ENCODE results near the gene GBGT1.
"Not testable (repeated sequence)": the region's sequence is repeated elsewhere in the genome, so short reads cannot be mapped to it uniquely, and the experiment has no call there.

GBGT1 gene

DNA sequence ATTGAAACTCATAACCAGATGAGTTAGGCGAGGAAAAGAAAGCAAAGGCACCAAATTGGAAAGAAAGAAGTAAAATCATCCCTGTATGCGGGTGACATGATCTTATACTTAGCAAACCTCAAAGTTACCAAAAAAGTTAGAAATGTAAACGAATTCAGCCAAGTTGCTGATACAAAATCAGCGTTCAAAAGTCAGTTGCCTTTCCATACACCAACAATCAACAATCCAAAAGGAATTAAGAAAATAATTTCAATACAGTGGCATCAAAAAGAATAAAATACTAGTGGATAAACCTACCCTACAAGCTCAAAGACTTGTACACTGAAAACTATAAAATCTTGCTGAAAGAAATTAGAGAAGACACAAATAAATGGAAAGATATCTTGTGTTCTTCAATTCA lies 30.9 kb upstream of the GBGT1 start:
- no peak for DNase-seq

DNA sequence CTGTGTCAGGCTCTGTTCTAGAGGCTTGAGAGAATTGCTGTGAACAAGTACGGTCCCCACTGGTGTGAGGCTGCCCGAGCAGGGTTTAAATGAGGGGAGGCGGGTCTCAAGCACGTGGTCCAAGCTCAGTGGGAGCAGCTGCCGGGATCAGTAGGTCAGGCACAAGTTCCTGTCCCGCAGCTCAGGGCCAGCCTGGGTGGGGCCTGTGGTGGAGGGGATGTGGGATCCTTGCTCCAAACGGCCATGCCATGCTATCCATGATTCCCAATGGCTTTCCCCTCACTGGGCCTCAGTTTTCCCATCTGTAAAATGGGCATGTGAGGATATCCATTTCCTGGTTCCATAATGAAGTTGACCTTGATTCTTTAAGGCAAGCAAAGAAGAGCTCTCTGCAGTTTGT lies 28.3 kb upstream of the GBGT1 start:
- no peak for DNase-seq

DNA sequence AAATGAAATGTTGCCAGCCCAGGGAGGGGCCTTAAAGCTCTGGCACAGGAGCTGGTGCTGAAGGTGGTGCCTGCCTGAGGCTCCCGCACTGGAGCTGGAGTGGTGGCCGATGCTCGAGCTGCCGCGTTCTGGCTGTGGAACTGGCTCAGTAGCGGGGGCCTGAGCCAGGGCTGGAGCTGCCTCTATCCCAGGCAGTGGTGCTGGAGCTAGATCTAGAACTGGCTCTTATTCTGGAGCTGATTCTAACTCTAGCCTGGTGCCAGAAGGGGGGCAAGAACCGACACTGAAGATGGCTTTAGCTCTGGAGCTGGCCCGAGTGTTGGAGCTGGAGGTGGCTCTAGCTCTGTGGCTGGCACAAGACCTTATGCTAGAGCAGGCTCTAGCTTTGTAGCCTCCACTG lies 26.1 kb upstream of the GBGT1 start:
- DNase-seq = no peak

- DNase-seq = no peak
Measured at GRCh38 chr9:133188843-133189180, 25.1 kb upstream of the GBGT1 start.

- no peak for DNase-seq
Measured at GRCh38 chr9:133188006-133188842, 24.5 kb upstream of the GBGT1 start.

GRCh38 chr9:133187561-133188005 lies 23.9 kb upstream of the GBGT1 start:
- DNase-seq = no peak

DNA sequence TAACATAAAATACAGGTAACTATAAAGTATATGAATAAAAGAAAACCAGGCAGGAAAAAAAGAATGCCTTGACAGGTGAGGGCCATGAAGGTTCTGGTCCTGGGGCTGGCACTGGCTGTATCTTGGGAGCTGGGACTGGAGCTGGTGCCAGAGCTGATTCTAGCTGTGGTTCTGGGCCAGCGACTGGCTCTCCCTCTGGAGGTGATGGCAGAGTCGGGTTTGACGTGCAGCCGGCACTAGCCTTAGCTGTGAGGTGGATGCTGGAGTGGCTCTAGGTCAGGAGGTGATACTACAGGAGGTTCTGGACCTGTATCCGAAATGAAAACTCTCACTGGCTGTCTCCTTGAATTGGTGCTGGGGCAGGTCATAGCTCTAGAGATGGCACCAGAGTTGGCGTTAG lies 23.0 kb upstream of the GBGT1 start:
- no peak for DNase-seq

DNA sequence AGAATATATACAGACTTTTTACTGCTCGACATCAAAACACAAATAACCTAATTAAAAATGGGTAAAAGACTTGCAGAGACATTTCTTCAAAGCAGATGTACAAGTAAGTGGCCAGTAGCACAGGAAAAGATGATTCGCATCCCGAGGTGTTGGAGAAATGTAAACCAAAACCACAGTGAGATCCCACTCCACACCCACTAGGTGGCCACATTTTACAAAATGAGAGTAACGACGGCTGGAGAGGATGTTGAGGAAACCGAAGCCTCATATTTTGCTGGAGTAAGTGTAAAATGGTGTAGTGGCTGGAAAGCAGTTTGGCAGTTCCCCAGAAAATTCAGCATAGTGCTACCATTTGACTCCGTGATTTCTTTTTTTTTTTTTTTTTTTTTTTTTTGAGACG lies 21.3 kb upstream of the GBGT1 start:
- DNase-seq = peak; percentile 40

- DNase-seq = no peak
Measured at GRCh38 chr9:133182151-133182550, 18.4 kb upstream of the GBGT1 start.

DNA sequence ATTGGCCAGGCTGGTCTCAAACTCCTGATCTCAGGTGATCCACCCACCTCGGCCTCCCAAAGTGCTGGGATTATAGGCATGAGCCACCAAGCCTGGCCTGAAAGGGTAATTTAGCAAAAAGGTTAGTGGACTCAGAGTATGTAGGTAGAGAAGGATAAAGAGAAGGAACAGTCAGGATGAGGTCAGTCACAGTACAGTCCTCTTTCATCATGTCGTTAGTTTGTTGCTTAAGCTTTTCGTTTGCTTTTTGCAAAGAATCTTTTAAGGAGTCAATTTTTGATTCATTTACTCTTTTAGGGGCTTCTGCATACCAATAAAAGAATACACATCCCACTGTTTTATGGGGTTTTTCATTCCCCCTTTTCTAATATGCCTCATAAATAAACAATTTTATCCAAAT lies 17.8 kb upstream of the GBGT1 start:
- DNase-seq = no peak

GRCh38 chr9:133180953-133181352 lies 17.2 kb upstream of the GBGT1 start:
- DNase-seq = no peak

GRCh38 chr9:133173056-133173455 lies 9.3 kb upstream of the GBGT1 start:
- DNase-seq = no peak

DNA sequence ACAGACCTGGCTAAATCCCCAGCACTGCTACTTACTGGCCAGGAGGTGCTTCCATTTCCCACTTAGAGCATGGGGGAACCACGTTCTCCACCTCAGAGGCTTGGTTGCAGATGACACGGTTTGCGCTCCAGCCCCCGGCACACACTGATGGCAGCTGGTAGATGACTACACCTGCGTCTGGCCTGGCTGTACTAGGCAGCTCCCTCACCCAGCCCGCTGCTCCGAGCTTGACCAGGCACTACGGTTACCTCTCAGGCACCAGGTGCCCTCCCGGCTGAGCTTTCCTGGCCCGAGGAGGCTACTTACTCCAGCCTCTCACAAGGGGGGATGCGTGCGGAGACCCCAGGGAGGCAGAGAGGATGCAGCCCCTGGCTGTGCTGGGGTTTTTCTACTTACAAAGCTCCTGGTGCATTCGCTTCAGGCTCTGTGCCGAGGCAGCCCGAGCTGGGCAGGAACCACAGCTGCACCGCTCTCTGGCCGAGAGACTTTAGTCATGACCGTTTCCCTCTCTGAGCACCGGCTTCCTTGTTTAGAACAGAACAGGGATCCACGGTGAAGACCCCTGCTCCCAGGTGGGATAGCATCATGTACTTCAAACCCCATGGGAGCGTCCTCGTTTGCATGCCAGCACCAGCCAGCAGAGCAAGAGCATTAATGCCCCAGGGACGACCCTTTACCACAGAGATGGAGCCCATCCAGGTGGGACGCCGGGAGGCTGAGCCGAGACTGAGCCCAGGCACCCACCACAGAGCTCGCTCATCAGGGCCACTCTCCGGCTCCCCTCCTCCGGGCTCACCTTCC lies 7.6 kb upstream of the GBGT1 start:
- DNase-seq = no peak

- no peak for DNase-seq
Measured at GRCh38 chr9:133170716-133171115, 7.0 kb upstream of the GBGT1 start.

DNA sequence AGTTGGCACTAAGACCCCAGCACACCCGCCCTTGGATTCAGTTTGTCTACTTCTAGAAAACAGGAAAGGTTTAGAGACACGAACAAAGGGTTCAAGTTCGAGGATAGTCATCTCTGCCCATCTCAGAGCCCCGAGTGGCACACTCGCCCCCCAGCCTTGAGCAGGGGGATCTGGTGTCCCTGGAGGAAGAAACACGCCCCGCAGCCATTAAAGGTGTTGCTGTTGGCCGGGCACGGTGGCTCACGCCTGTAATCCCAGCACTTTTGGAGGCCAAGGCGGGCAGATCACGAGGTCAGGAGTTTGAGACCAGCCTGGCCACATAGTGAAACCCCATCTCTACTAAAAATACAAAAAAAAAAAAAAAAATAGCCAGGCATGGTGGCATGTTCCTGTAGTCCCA lies 6.0 kb upstream of the GBGT1 start:
- DNase-seq = not testable (repeated sequence)

DNA sequence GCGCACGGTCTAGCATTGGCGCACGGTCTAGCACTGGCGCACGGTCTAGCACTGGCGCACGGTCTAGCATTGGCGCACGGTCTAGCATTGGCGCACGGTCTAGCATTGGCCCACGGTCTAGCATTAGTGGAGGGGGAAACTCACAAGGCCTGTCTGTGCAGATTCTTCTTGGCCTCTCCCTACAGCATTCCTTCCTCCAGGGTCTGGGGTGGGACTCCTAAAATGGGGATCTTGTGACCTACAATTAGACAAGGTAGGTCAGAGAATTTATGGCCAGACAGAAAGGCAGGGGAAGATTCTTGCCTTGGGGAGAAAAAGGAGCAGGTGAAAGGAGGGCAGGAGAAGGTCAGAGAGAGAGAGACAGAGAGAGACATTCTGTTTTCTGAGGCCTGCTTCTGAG lies 5.4 kb upstream of the GBGT1 start:
- no peak for DNase-seq

DNA sequence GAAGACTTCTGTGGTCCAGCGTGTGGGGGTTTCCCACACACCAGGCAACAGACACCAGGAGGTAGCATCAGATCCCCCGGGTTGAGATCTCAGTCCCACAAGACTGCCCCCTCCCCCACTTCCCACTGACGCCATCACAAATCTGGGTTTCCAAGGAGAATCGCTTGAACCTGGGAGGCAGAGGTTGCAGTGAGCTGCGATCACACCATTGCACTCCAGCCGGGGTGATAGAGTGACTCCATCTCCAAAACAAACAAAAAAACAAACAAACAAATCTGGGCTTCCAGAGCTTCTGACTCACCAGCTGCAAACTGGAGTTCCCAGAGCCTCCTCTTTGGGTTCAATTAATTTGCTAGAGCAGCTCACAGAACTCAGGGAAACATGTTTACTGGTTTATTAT lies 4.7 kb upstream of the GBGT1 start:
- no peak for DNase-seq

DNA sequence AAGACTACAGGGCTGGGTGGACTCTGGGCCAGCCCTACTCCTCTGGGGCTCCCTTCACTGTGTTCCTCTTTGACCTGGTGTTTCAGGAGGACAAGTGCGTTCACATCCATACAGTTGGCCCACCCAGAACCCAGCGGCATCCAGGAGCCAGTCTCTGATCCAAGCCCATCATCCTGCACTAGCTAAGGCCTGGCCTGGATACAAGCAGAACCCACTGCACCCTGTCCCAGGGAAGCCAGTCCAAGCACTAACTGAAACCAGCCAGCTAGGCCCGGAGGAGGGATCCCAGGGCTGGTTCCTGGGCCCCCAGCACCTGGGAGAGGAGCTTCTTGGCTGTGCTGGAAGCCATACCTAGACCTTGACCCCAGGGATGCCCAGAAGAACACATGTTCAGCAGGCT lies 4.1 kb upstream of the GBGT1 start:
- no peak for DNase-seq

DNA sequence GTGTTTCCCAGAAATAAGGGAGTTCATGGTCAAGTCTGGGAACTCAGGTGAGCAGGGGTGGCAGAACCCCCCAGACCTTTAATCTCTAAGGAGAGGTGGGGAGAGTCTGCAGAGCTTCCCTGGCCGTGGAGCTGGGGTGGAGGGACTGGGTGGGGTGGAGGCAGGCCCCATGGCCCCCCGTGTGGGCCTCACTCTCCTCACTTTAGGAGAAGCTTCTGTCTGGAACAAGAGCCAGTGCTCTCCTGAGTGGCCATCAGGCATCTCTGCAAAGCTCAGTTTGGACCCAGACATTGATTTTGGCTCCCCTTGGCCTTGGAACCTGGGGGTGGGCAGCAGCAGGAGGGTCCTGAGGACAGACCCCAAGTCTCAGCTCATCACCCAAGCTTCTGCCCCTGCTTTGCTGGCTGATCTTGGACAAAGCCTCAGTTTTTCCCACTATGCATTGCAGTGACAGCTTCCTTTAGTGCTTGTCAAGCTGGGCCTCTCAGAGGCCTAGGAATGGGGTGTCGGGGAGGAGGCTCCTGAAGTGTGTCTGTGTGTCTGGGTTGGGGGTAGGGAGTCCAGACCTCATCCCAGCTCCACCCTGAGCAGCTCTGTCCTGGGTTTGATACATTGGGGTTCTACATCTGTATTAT lies 3.5 kb upstream of the GBGT1 start:
- no peak for DNase-seq

GRCh38 chr9:133166392-133166791 lies 2.7 kb upstream of the GBGT1 start:
- no peak for DNase-seq

- no peak for DNase-seq
Measured at GRCh38 chr9:133165452-133165730, 1.7 kb upstream of the GBGT1 start.

GRCh38 chr9:133164191-133164590 lies 477 bp upstream of the GBGT1 start:
- no peak for DNase-seq

- no peak for DNase-seq
Measured at GRCh38 chr9:133162861-133163503, 732 bp downstream of the GBGT1 start.

DNA sequence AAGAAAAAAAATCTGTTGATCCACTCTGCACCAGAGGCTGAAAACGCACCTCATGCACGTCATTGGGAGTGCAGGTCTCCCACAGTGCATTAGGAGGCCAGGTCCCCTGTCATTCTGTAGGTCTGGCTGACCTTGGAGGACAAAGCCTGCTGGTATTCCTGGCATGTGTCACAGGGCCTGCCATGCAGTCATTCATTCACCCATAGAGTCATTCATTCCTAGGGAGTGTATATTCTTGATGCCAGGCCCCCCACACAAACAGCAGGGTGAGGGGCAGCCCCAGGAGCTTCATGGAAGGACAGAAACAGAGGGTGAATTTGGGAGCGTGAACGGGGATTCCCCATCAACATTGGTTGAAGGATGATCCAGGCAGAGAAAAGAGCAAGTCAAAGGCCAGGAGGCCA lies 2.2 kb downstream of the GBGT1 start:
- DNase-seq = no peak
